WTC11 (cell line): ENCODE results near the gene KSR1.

ENCODE experiments used
- ARID4B ChIP-seq: sonication (generic); formaldehyde crosslinking; IDR thresholded peaks from 2 replicates; pipeline ENCODE4 v1.8.0; 2023; ENCODE audit warnings: missing genetic modification reagents, mild to moderate bottlenecking, borderline replicate concordance
- MAX ChIP-seq: sonication (generic); formaldehyde crosslinking; IDR thresholded peaks from 2 replicates; pipeline ENCODE4 v1.8.0; 2022; ENCODE audit warnings: mild to moderate bottlenecking, missing genetic modification reagents
- NFYB ChIP-seq: sonication (generic); formaldehyde crosslinking; conservative IDR thresholded peaks from 2 replicates; pipeline ENCODE4 v1.8.0; 2022; ENCODE audit warnings: low read depth, missing genetic modification reagents
- NR1H2 ChIP-seq: sonication (generic); formaldehyde crosslinking; IDR thresholded peaks from 2 replicates; pipeline ENCODE4 v1.9.0; 2021; ENCODE audit warnings: mild to moderate bottlenecking, moderate library complexity, missing genetic modification reagents
- SOX15 ChIP-seq: fragments of 250-450 bp; sonication (Bioruptor Pico); IDR thresholded peaks from 2 replicates; pipeline ENCODE4 v1.9.0; 2021; ENCODE audit warnings: mild to moderate bottlenecking
- TEAD1 ChIP-seq: sonication (generic); formaldehyde crosslinking; IDR thresholded peaks from 2 replicates; pipeline ENCODE4 v1.8.0; 2022; ENCODE audit warnings: mild to moderate bottlenecking, missing genetic modification reagents
- TEAD4 ChIP-seq: sonication (generic); formaldehyde crosslinking; IDR thresholded peaks from 2 replicates; pipeline ENCODE4 v1.8.0; 2022; ENCODE audit warnings: mild to moderate bottlenecking, missing genetic modification reagents
- ZNF219 ChIP-seq: sonication (generic); formaldehyde crosslinking; IDR thresholded peaks from 2 replicates; pipeline ENCODE4 v1.8.0; 2023; ENCODE audit warnings: missing genetic modification reagents, mild to moderate bottlenecking, borderline replicate concordance
- ZNF281 ChIP-seq: sonication (generic); formaldehyde crosslinking; IDR thresholded peaks from 2 replicates; pipeline ENCODE4 v1.8.0; 2023; ENCODE audit warnings: mild to moderate bottlenecking, missing genetic modification reagents
- ZNF512 ChIP-seq: sonication (generic); formaldehyde crosslinking; IDR thresholded peaks from 2 replicates; pipeline ENCODE4 v1.8.1; 2022; ENCODE audit warnings: missing genetic modification reagents, borderline replicate concordance
- TF ChIP-seq, protein P1 (sequence below): sonication (generic); formaldehyde crosslinking; IDR thresholded peaks from 2 replicates; pipeline ENCODE4 v1.8.0; 2022; ENCODE audit warnings: mild to moderate bottlenecking, missing genetic modification reagents
- TF ChIP-seq, protein P2 (sequence below): fragments of 200-600 bp; IDR thresholded peaks from 2 replicates; pipeline ENCODE4 v1.8.0; 2022; ENCODE audit warnings: antibody characterized with exemption

GRCh38 chr17:27421111-27421510 lies 35.1 kb upstream of the KSR1 start:
- TF ChIP-seq, protein P1, sequence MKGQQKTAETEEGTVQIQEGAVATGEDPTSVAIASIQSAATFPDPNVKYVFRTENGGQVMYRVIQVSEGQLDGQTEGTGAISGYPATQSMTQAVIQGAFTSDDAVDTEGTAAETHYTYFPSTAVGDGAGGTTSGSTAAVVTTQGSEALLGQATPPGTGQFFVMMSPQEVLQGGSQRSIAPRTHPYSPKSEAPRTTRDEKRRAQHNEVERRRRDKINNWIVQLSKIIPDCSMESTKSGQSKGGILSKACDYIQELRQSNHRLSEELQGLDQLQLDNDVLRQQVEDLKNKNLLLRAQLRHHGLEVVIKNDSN = no peak
- TF ChIP-seq, protein P2, sequence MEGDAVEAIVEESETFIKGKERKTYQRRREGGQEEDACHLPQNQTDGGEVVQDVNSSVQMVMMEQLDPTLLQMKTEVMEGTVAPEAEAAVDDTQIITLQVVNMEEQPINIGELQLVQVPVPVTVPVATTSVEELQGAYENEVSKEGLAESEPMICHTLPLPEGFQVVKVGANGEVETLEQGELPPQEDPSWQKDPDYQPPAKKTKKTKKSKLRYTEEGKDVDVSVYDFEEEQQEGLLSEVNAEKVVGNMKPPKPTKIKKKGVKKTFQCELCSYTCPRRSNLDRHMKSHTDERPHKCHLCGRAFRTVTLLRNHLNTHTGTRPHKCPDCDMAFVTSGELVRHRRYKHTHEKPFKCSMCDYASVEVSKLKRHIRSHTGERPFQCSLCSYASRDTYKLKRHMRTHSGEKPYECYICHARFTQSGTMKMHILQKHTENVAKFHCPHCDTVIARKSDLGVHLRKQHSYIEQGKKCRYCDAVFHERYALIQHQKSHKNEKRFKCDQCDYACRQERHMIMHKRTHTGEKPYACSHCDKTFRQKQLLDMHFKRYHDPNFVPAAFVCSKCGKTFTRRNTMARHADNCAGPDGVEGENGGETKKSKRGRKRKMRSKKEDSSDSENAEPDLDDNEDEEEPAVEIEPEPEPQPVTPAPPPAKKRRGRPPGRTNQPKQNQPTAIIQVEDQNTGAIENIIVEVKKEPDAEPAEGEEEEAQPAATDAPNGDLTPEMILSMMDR = no peak
- no peak for TF ChIP-seq NR1H2
- no peak for TF ChIP-seq ZNF512
- no peak for TF ChIP-seq NFYB (CRISPR knock-in tag)
- TF ChIP-seq TEAD1 = no peak
- TF ChIP-seq ARID4B (CRISPR knock-in tag) = no peak
- TF ChIP-seq ZNF219 (CRISPR knock-in tag) = no peak
- TF ChIP-seq SOX15 = no peak
- TF ChIP-seq MAX = no peak
- no peak for TF ChIP-seq ZNF281 (CRISPR knock-in tag)
- TF ChIP-seq TEAD4 (CRISPR knock-in tag) = no peak
